ENCODE data around the gene GPC6.

Gene GPC6

GRCh38 chr13:93927431-93927830 lies 700.8 kb downstream of the GPC6 start:
- H3K27ac ChIP-seq (ENCODE audit: low read depth in 2 of 2, low read length in 2 of 2), result no peak overlapping the region
- no peak overlapping the region for H3K9ac ChIP-seq (ENCODE audit: low read depth in 1 of 2, low read length in 2 of 2)
- H3K4me3 ChIP-seq (ENCODE audit: low read length in 2 of 2), result no peak overlapping the region
- H3K27me3 ChIP-seq (ENCODE audit: control insufficient read depth in 2 of 2, insufficient read depth in 2 of 2, low read length in 2 of 2), result no peaks in the 10 kb centered on the region
- H3K4me1 ChIP-seq (ENCODE audit: control insufficient read depth in 2 of 2, insufficient read depth in 2 of 2, low read length in 2 of 2), result no peaks in the 10 kb centered on the region
- H3K9me3 ChIP-seq (ENCODE audit: control insufficient read depth in 2 of 2, low read length in 2 of 2), result no peaks in the 10 kb centered on the region
- no peaks in the 10 kb centered on the region for H3K36me3 ChIP-seq (ENCODE audit: control insufficient read depth in 2 of 2, insufficient read depth in 2 of 2, low read length in 2 of 2)

GRCh38 chr13:93932901-93933300 lies 706.3 kb downstream of the GPC6 start:
- H3K36me3 ChIP-seq (ENCODE audit: control insufficient read depth in 2 of 2, insufficient read depth in 2 of 2, low read length in 2 of 2), result no peaks in the 10 kb centered on the region
- H3K27me3 ChIP-seq (ENCODE audit: control insufficient read depth in 2 of 2, insufficient read depth in 2 of 2, low read length in 2 of 2), result no peaks in the 10 kb centered on the region
- H3K4me3 ChIP-seq (ENCODE audit: low read length in 2 of 2), result no peak overlapping the region
- H3K9me3 ChIP-seq (ENCODE audit: control insufficient read depth in 2 of 2, low read length in 2 of 2), result no peaks in the 10 kb centered on the region
- H3K4me1 ChIP-seq (ENCODE audit: control insufficient read depth in 2 of 2, insufficient read depth in 2 of 2, low read length in 2 of 2), result no peaks in the 10 kb centered on the region
- H3K9ac ChIP-seq (ENCODE audit: low read depth in 1 of 2, low read length in 2 of 2), result no peak overlapping the region
- H3K27ac ChIP-seq (ENCODE audit: low read depth in 2 of 2, low read length in 2 of 2), result no peak overlapping the region

- Histone ChIP-seq H3K9me3 (ENCODE audit: control insufficient read depth in 2 of 2, low read length in 2 of 2) (no peaks in the 10 kb centered on the region), H3K4me1 (ENCODE audit: control insufficient read depth in 2 of 2, insufficient read depth in 2 of 2, low read length in 2 of 2) (no peaks in the 10 kb centered on the region), H3K4me3 (ENCODE audit: low read length in 2 of 2) (no peak overlapping the region), H3K27ac (ENCODE audit: low read depth in 2 of 2, low read length in 2 of 2) (no peak overlapping the region), H3K27me3 (ENCODE audit: control insufficient read depth in 2 of 2, insufficient read depth in 2 of 2, low read length in 2 of 2) (no peaks in the 10 kb centered on the region), H3K9ac (ENCODE audit: low read depth in 1 of 2, low read length in 2 of 2) (no peak overlapping the region), H3K36me3 (ENCODE audit: control insufficient read depth in 2 of 2, insufficient read depth in 2 of 2, low read length in 2 of 2) (no peaks in the 10 kb centered on the region)
These were observed 710.3 kb downstream of the GPC6 start for GRCh38 chr13:93936901-93937300.

- Histone ChIP-seq H3K36me3 (ENCODE audit: control insufficient read depth in 2 of 2, insufficient read depth in 2 of 2, low read length in 2 of 2) (no peaks in the 10 kb centered on the region), H3K4me3 (ENCODE audit: low read length in 2 of 2) (no peak overlapping the region), H3K27ac (ENCODE audit: low read depth in 2 of 2, low read length in 2 of 2) (no peak overlapping the region), H3K27me3 (ENCODE audit: control insufficient read depth in 2 of 2, insufficient read depth in 2 of 2, low read length in 2 of 2) (no peaks in the 10 kb centered on the region), H3K9me3 (ENCODE audit: control insufficient read depth in 2 of 2, low read length in 2 of 2) (no peaks in the 10 kb centered on the region), H3K9ac (ENCODE audit: low read depth in 1 of 2, low read length in 2 of 2) (no peak overlapping the region), H3K4me1 (ENCODE audit: control insufficient read depth in 2 of 2, insufficient read depth in 2 of 2, low read length in 2 of 2) (no peaks in the 10 kb centered on the region)
These were observed 714.8 kb downstream of the GPC6 start for GRCh38 chr13:93941444-93941843.

DNA sequence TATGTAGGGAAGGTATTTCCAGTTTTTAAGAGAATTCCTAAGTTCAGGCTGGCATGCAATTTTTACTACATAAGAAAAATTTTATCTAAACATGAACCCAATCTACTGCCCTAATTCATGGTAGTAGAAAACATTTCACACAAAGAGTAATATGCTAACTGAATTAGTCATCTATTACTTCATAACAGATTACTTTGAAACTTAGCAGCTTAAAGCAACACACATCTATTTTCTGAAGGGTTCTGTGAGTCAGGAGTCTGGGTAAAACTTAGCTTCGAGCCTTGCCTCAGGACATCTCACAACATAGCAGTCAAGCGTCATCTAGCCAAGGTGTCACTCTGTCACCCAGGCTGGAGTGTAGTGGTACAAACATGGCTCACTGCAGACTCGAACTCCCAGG lies 715.4 kb downstream of the GPC6 start:
- Histone ChIP-seq H3K9ac (ENCODE audit: low read depth in 1 of 2, low read length in 2 of 2) (no peak overlapping the region), H3K36me3 (ENCODE audit: control insufficient read depth in 2 of 2, insufficient read depth in 2 of 2, low read length in 2 of 2) (no peaks in the 10 kb centered on the region), H3K4me3 (ENCODE audit: low read length in 2 of 2) (no peak overlapping the region)

DNA sequence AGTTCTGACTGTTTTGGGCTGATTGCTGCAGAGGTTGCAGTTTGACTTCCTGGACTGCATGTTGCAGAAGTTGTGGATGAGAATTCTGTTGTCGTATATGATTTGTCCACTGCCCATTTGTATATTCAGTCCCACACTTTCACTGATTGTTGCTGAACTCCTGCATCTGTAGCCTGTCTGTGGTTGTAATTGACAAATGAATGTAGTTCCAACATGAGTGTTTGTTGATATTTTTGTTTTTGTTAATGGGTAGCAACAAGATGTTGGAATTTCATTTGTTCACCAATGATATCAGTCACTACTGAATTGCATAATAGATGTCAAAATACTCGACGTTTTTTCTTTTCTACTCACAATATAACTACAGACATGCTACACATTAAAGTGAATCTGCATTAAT lies 719.0 kb downstream of the GPC6 start:
- Histone ChIP-seq H3K9me3 (ENCODE audit: control insufficient read depth in 2 of 2, low read length in 2 of 2) (no peaks in the 10 kb centered on the region), H3K9ac (ENCODE audit: low read depth in 1 of 2, low read length in 2 of 2) (no peak overlapping the region), H3K27me3 (ENCODE audit: control insufficient read depth in 2 of 2, insufficient read depth in 2 of 2, low read length in 2 of 2) (no peaks in the 10 kb centered on the region), H3K4me1 (ENCODE audit: control insufficient read depth in 2 of 2, insufficient read depth in 2 of 2, low read length in 2 of 2) (no peaks in the 10 kb centered on the region), H3K4me3 (ENCODE audit: low read length in 2 of 2) (no peak overlapping the region), H3K36me3 (ENCODE audit: control insufficient read depth in 2 of 2, insufficient read depth in 2 of 2, low read length in 2 of 2) (no peaks in the 10 kb centered on the region), H3K27ac (ENCODE audit: low read depth in 2 of 2, low read length in 2 of 2) (no peak overlapping the region)

More for the DNA sequence above, 715.4 kb downstream of the GPC6 start:
- Histone ChIP-seq H3K9me3 (ENCODE audit: control insufficient read depth in 2 of 2, low read length in 2 of 2) (no peaks in the 10 kb centered on the region), H3K27me3 (ENCODE audit: control insufficient read depth in 2 of 2, insufficient read depth in 2 of 2, low read length in 2 of 2) (no peaks in the 10 kb centered on the region), H3K27ac (ENCODE audit: low read depth in 2 of 2, low read length in 2 of 2) (no peak overlapping the region), H3K4me1 (ENCODE audit: control insufficient read depth in 2 of 2, insufficient read depth in 2 of 2, low read length in 2 of 2) (no peaks in the 10 kb centered on the region)

DNA sequence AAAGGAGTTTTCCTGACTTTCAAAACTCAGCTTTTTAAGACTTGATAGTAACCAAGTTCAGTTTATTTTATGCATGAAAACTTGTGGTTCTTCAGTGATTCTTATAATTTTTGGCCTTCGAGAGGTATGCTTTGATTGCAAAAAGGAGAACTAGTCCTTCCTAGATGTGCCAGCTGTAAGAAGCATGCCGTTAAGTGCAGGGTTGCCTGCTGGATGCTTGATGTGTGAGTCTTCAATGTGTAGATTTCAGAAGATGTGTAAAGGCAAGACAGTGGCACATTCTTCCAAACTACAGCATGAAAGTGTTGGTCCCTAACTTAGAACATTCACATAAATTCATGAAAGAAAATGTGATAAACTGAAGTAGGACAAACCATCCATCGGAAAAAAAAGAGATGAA lies 720.4 kb downstream of the GPC6 start:
- Histone ChIP-seq H3K36me3 (ENCODE audit: control insufficient read depth in 2 of 2, insufficient read depth in 2 of 2, low read length in 2 of 2) (no peaks in the 10 kb centered on the region), H3K4me3 (ENCODE audit: low read length in 2 of 2) (no peak overlapping the region), H3K27me3 (ENCODE audit: control insufficient read depth in 2 of 2, insufficient read depth in 2 of 2, low read length in 2 of 2) (no peaks in the 10 kb centered on the region), H3K27ac (ENCODE audit: low read depth in 2 of 2, low read length in 2 of 2) (no peak overlapping the region), H3K9ac (ENCODE audit: low read depth in 1 of 2, low read length in 2 of 2) (no peak overlapping the region), H3K9me3 (ENCODE audit: control insufficient read depth in 2 of 2, low read length in 2 of 2) (no peaks in the 10 kb centered on the region), H3K4me1 (ENCODE audit: control insufficient read depth in 2 of 2, insufficient read depth in 2 of 2, low read length in 2 of 2) (no peaks in the 10 kb centered on the region)

DNA sequence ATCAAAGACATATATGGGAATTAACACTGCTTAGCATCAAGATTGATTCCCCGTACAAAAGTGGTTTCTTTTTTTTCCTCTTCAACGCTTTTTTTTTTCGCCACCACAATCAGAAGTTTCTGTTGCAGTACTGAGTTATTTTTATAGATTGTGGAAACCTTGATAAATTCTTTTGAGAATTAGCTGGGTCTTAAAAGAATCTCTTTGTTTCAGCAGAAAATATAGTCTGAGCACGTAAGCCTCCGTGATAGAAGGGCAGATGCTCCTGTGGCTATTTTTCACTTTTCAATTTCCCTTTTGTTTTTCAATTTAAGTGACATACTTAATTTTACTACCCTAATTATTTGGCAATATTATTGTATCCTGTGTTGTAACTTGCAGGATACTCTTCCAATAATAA lies 721.0 kb downstream of the GPC6 start:
- Histone ChIP-seq H3K27ac (ENCODE audit: low read depth in 2 of 2, low read length in 2 of 2) (no peak overlapping the region), H3K4me3 (ENCODE audit: low read length in 2 of 2) (no peak overlapping the region), H3K36me3 (ENCODE audit: control insufficient read depth in 2 of 2, insufficient read depth in 2 of 2, low read length in 2 of 2) (no peaks in the 10 kb centered on the region), H3K9ac (ENCODE audit: low read depth in 1 of 2, low read length in 2 of 2) (no peak overlapping the region), H3K27me3 (ENCODE audit: control insufficient read depth in 2 of 2, insufficient read depth in 2 of 2, low read length in 2 of 2) (no peaks in the 10 kb centered on the region), H3K9me3 (ENCODE audit: control insufficient read depth in 2 of 2, low read length in 2 of 2) (no peaks in the 10 kb centered on the region), H3K4me1 (ENCODE audit: control insufficient read depth in 2 of 2, insufficient read depth in 2 of 2, low read length in 2 of 2) (no peaks in the 10 kb centered on the region)

DNA sequence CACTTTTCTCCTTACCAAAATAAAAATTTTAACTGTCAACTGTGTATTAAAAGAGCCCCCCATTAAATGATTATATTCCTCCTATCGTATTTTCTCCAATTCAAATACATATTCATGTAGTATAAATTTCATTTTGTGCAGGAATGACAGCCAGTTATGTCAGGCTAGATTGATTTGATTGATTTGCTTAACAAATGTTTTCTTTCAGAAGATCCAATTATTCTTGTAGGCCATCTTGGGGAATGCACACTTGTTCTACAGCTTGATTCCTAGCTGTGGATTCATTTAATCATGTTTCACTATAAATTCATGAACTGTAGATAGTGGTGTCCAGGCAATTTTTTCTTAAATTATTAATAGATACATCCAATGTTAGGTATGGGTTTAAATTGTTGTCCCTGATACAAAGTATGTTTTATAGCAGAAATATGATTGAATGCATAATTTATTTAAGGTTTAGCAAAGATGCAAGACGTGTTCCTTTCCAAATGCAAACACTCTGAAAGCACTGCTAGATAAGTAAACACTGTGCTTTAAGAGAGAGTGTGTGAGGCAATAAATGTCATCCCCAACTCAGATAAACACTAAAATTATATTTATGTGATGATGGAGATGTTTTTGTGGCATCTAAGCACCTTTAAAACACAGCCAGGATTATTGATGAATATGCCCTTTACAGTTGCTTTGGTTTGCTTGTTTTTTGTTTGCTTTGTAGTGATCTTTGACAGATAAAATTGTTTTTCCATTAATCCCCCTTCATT lies 721.7 kb downstream of the GPC6 start:
- Histone ChIP-seq H3K9me3 (ENCODE audit: control insufficient read depth in 2 of 2, low read length in 2 of 2) (no peaks in the 10 kb centered on the region), H3K27me3 (ENCODE audit: control insufficient read depth in 2 of 2, insufficient read depth in 2 of 2, low read length in 2 of 2) (no peaks in the 10 kb centered on the region), H3K4me3 (ENCODE audit: low read length in 2 of 2) (no peak overlapping the region), H3K36me3 (ENCODE audit: control insufficient read depth in 2 of 2, insufficient read depth in 2 of 2, low read length in 2 of 2) (no peaks in the 10 kb centered on the region), H3K27ac (ENCODE audit: low read depth in 2 of 2, low read length in 2 of 2) (no peak overlapping the region), H3K4me1 (ENCODE audit: control insufficient read depth in 2 of 2, insufficient read depth in 2 of 2, low read length in 2 of 2) (no peaks in the 10 kb centered on the region), H3K9ac (ENCODE audit: low read depth in 1 of 2, low read length in 2 of 2) (no peak overlapping the region)

GRCh38 chr13:93951108-93951507 lies 724.5 kb downstream of the GPC6 start:
- no peaks in the 10 kb centered on the region for H3K9me3 ChIP-seq (ENCODE audit: control insufficient read depth in 2 of 2, low read length in 2 of 2)
- H3K4me3 ChIP-seq (ENCODE audit: low read length in 2 of 2), result no peak overlapping the region
- no peaks in the 10 kb centered on the region for H3K36me3 ChIP-seq (ENCODE audit: control insufficient read depth in 2 of 2, insufficient read depth in 2 of 2, low read length in 2 of 2)
- no peak overlapping the region for H3K27ac ChIP-seq (ENCODE audit: low read depth in 2 of 2, low read length in 2 of 2)
- no peaks in the 10 kb centered on the region for H3K4me1 ChIP-seq (ENCODE audit: control insufficient read depth in 2 of 2, insufficient read depth in 2 of 2, low read length in 2 of 2)
- H3K27me3 ChIP-seq (ENCODE audit: control insufficient read depth in 2 of 2, insufficient read depth in 2 of 2, low read length in 2 of 2), result no peaks in the 10 kb centered on the region
- no peak overlapping the region for H3K9ac ChIP-seq (ENCODE audit: low read depth in 1 of 2, low read length in 2 of 2)
